Measurements from ENCODE around the gene GRM4. TPM values are rescaled to one million over a fixed set of nuclear protein-coding genes. Genes with fewer than 3 reads are reported as not detected.

The GRM4 gene
- total RNA-seq, 6 experiments from 2014 or later = not detected

DNA sequence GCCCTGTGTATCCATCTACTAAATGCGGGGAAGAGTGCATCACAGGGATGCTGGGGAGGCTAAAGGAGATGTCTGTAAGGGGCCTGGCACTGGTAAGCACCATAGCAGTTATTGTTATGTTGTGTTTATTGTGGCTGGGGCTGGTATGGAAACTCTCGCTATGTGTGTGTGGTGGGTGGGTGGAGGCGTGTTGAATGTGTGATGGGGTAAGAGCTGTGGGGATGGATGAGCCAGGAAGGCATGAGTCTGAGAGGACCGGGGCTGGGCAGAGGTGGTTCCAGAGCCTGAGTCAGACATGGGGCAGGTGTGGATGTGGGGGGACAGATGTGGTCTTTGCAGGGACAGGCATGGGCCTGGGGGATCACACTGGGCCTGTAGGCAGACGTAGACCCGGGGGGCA, 88.1 kb downstream of the GRM4 start:
- intact Hi-C loops (cut with DNase I) = loop anchor here in 1 of 2 donors (10.0 kb wide), 1 partner anchor 97 kb away; no protein-coding TSS in a partner anchor
- H3K27me3 ChIP-seq = no peaks in the 10 kb centered on the region
- no peaks in the 10 kb centered on the region for H3K9me3 ChIP-seq
- H3K36me3 ChIP-seq = no peaks in the 10 kb centered on the region
- H3K27ac ChIP-seq = no peak overlapping the region
- H3K4me3 ChIP-seq = no peak overlapping the region
- DNase-seq (no peak), ATAC-seq (no peak)
- TF ChIP-seq POLR2A (IDR thresholded peaks at IDR 0.05) = no peak
- TF ChIP-seq, protein P1, sequence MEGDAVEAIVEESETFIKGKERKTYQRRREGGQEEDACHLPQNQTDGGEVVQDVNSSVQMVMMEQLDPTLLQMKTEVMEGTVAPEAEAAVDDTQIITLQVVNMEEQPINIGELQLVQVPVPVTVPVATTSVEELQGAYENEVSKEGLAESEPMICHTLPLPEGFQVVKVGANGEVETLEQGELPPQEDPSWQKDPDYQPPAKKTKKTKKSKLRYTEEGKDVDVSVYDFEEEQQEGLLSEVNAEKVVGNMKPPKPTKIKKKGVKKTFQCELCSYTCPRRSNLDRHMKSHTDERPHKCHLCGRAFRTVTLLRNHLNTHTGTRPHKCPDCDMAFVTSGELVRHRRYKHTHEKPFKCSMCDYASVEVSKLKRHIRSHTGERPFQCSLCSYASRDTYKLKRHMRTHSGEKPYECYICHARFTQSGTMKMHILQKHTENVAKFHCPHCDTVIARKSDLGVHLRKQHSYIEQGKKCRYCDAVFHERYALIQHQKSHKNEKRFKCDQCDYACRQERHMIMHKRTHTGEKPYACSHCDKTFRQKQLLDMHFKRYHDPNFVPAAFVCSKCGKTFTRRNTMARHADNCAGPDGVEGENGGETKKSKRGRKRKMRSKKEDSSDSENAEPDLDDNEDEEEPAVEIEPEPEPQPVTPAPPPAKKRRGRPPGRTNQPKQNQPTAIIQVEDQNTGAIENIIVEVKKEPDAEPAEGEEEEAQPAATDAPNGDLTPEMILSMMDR (IDR thresholded peaks at IDR 0.05) = no peak
- WGBS (ENCODE audit: insufficient coverage, low coverage, low lambda C conversion rate, missing lambda C conversion rate) = 73% methylated on average over 4 of the region's 6 CpGs
- no peaks in the 10 kb centered on the region for H3K4me1 ChIP-seq

DNA sequence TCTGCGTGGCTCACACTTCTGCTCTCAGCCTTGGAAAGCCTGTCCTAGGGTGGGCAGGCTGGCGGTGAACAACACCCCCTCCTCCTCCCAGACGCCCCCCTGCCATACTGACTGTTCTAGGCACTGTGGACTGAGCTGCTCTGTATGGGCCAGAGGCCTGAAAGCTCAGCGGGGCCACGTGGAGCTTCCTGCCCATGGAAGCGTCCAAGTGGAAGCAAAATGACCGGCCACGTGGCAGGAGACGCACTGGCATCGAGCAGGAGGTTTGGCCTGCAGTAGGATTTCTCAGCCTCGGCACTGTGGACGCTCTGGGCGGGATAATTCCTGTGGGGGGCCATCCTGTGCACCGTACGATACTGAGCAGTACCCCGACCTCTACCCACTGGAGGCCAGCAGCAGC, 88.7 kb downstream of the GRM4 start:
- Histone ChIP-seq H3K9me3 (no peaks in the 10 kb centered on the region), H3K4me1 (no peaks in the 10 kb centered on the region), H3K36me3 (no peaks in the 10 kb centered on the region), H3K27ac (no peak overlapping the region), H3K27me3 (no peaks in the 10 kb centered on the region), H3K4me3 (no peak overlapping the region)
- intact Hi-C loops (cut with DNase I) = loop anchor here in 1 of 2 donors (10.0 kb wide), 1 partner anchor 98 kb away; no protein-coding TSS in a partner anchor
- TF ChIP-seq, protein P1 (IDR thresholded peaks at IDR 0.05) = no peak
- no peak for TF ChIP-seq POLR2A (IDR thresholded peaks at IDR 0.05)
- DNase-seq (no peak), ATAC-seq (no peak)
- 67% methylated on average over 1 of the region's 16 CpGs for WGBS (ENCODE audit: insufficient coverage, low coverage, low lambda C conversion rate, missing lambda C conversion rate)

DNA sequence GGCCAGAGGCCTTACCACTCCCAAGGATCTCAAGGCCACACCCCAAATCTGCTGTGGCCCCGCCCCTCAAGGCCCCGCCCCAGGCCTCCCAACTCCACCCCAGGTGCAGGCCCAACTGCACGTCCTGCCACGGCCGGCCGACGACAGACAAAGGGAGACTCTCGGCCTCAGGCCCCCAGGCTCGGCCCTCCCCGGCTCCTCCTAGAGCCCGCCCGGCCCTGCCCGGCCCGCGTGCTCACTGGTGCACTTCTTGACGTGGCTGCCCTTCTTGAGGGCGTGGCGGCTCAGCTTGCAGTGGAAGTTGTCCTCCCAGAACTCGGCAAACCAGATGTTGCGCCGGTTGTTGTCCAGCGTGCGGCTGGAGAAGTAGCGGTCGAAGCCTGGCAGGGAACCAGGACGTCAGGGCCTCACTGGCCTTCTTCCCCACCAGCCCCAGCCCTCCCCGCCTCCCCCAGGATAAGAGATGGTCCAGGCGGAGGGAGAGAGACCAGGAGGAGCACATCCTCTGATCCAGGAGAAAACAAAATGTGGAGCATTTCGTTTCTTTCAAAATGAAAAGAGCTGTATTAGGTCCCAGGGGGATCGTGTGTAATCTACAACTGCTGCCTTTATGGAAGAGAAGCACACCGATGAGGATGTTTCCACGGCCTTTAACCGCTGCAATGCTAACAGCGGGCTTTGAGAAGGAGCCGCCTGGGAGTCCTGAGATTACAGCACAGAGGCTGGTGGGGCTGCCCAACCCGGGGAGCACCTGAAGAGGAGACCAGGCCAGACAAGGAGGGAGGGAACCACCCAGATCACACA, 89.4 kb downstream of the GRM4 start:
- TF ChIP-seq POLR2A (IDR thresholded peaks at IDR 0.05) = no peak
- TF ChIP-seq, protein P1 (IDR thresholded peaks at IDR 0.05) = no peak
- Histone ChIP-seq H3K4me3 (no peak overlapping the region), H3K36me3 (no peaks in the 10 kb centered on the region), H3K9me3 (no peaks in the 10 kb centered on the region), H3K27ac (no peak overlapping the region), H3K4me1 (no peaks in the 10 kb centered on the region), H3K27me3 (no peaks in the 10 kb centered on the region)
- DNase-seq (no peak), ATAC-seq (peak in 2 of 4 donors; percentile 28 to 31)
- intact Hi-C loops (cut with DNase I) = loop anchor here in 1 of 2 donors (10.0 kb wide), 1 partner anchor 98 kb away; no protein-coding TSS in a partner anchor
- WGBS (ENCODE audit: insufficient coverage, low coverage, low lambda C conversion rate, missing lambda C conversion rate) = 37% methylated on average over 10 of the region's 36 CpGs

DNA sequence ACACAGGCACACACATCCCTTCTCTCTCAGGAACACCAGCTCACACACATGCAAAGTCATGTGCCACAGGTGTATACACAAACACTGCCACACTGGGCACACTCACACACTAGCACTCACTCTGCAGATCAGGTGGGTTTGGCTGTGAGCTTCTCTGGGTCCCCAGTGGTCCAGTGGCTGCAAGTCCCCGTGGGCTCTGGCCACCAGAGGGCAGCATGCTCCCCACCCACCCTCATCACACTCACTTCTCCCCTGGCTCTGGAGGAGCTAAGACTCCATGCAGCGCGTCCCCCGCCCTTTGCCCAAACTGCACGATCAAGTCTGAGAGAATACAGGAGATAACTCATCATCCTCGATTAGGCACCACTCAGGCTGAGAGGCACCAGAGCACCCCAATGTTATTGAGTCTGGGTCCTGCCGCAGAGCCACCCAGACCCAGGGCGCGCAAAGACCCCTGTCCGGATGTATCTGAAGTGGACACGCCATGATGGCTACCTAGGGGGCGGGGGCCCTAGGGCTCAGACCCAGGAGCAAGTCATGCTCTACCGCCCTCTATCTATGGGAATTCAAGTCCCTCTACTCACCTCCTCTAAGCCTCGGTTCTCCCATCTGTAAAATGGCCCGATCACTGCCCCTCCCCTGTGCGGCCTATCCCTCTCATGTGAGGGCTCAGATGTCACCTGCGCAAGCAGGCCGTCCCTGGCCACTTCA, 90.5 kb downstream of the GRM4 start:
- no peaks in the 10 kb centered on the region for H3K9me3 ChIP-seq
- H3K4me3 ChIP-seq = no peak overlapping the region
- TF ChIP-seq, protein P1 (IDR thresholded peaks at IDR 0.05) = peak; percentile 51 to 86 (median 83)
- TF ChIP-seq POLR2A (IDR thresholded peaks at IDR 0.05) = no peak
- no peaks in the 10 kb centered on the region for H3K4me1 ChIP-seq
- no peaks in the 10 kb centered on the region for H3K36me3 ChIP-seq
- DNase-seq (peak in 2 of 3 donors; percentile 45 to 56), ATAC-seq (peak; percentile 61 to 76 (median 76))
- WGBS (ENCODE audit: insufficient coverage, low coverage, low lambda C conversion rate, missing lambda C conversion rate) = 35% methylated on average over 11 of the region's 18 CpGs
- intact Hi-C loops (cut with DNase I) = loop anchor here in 1 of 2 donors (10.0 kb wide), 1 partner anchor 99 kb away; no protein-coding TSS in a partner anchor
- H3K27me3 ChIP-seq = no peaks in the 10 kb centered on the region
- no peak overlapping the region for H3K27ac ChIP-seq

Data from right lobe of liver (tissue), 6 donors.